ENCODE data around the gene LIMK1.
A peak's percentile ranks its signal among the peaks of the same experiment; 100 is the strongest.
"Not testable (repeated sequence)": the region's sequence is repeated elsewhere in the genome, so short reads cannot be mapped to it uniquely, and the experiment has no call there.

The LIMK1 gene

DNA sequence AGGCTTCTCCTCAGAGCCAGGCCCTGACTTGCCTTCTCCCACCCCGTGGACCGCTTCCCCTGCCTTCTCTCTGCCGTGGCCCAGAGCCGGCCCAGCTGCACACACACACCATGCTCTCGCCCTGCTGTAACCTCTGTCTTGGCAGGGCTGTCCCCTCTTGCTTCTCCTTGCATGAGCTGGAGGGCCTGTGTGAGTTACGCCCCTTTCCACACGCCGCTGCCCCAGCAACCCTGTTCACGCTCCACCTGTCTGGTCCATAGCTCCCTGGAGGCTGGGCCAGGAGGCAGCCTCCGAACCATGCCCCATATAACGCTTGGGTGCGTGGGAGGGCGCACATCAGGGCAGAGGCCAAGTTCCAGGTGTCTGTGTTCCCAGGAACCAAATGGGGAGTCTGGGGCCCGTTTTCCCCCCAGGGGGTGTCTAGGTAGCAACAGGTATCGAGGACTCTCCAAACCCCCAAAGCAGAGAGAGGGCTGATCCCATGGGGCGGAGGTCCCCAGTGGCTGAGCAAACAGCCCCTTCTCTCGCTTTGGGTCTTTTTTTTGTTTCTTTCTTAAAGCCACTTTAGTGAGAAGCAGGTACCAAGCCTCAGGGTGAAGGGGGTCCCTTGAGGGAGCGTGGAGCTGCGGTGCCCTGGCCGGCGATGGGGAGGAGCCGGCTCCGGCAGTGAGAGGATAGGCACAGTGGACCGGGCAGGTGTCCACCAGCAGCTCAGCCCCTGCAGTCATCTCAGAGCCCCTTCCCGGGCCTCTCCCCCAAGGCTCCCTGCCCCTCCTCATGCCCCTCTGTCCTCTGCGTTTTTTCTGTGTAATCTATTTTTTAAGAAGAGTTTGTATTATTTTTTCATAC is 38.0 kb downstream of the LIMK1 start:
- DNase-seq (ENCODE audit: low read depth in 2 of 3, low spot score in 1 of 3): no peak

DNA sequence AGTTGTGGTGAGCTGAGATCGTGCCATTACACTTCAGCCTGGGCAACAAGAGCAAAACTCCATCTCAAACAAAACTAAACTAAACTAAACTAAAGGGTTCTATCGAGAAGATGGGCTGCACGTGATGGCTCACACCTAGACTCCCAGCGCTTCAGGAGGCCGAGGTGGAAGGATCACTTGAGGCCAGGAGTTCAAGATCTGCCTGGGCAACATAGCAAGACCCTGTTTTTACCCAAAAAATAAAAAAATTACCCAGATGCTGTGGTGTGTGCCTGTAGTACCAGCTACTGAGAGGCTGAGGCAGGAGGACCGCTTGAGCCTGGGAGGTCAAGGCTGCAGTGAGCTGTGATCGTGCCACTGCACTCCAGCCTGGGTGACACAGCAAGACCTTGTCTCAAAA is 40.3 kb downstream of the LIMK1 start:
- DNase-seq (ENCODE audit: low read depth in 2 of 3, low spot score in 1 of 3): not testable (repeated sequence)

DNA sequence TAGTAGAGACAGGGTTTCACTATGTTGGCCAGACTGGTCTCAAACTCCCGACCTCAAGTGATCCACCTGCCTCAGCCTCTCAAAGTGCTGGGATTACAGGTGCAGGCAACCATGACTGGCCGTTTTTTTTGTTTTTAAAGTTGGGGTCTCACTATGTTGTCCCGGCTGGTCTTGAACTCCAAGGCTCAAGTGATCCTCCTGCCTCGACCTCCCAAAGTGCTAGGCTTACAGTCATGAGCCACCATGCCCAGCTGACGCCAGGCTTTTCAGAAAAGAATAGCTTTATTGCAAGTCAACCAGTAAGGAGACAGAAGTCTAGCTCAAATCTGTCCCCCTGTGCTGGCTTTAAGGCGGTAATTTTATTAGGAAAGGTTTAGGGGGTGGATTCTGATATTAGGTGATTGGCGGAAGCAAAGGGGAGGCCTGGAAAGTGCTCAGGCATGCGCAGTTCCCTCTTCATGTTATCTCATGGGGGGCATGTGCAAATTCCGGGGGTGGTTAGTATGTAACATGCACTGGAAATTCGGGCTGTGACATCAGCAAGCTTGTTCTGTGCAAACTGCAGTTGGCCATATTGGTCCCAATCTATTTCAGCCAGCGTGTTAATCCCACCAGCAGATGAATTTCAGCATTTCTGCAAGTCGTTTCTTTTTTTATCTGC is 42.7 kb downstream of the LIMK1 start:
- DNase-seq (ENCODE audit: low read depth in 2 of 3, low spot score in 1 of 3): no peak

DNA sequence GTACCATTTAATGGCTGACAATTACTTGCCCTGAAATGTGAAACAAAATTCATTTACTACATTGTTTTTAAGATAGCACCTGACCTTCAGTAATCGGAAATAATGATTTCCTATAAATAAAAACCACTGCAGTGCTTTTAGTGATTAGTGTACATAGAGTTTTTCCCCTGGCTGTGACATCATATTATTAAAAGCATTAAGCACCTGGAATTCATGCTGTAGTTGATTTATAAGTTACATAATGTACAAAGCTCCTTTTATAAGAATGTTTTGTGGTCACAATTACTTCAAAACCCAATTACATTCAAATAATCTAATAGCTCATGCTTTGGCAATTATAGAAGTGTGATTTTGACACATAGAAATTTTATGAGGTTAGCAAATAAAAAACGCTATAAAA is 46.3 kb downstream of the LIMK1 start:
- no peak for DNase-seq (ENCODE audit: low read depth in 2 of 3, low spot score in 1 of 3)

DNA sequence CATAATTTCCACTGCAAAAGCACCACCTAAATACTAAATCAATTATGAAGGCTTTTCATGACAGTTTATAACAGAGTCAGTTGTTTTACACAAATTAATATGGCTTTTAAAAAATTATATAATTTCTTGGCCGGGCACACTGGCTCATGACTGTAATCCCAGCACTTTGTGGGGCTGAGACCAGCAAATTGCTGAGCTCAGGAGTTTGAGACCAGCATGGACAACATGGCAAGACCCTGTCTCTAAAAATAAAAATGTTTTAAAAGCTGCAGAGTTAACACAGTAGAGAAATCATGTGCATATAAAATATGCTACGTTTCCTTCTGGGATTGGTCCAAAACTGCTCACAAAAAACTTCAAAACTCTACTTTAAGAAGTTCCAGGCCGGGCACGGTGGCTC is 46.9 kb downstream of the LIMK1 start:
- DNase-seq (ENCODE audit: low read depth in 2 of 3, low spot score in 1 of 3): no peak

DNA sequence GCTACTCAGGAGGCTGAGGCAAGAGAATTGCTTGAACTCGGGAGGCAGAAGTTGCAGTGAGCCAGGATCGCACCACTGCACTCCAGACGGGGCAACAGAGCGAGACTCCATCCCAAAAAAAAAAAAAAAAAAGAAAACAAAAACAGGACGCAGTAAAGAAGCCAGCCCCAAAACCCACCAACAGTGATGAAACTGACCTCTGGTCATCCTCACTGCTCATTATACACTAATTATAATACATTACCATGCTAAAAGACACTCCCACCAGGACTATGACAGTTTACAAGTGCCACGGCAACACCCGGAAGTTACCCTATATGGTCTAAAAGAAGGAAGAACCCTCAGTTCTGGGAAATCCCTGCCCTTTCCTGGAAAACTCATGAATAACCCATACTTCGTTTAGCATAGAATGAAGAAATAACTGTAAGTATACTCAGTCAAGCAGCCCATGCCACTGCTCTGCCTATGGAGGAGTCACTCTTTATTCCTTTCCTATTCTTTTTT is 50.6 kb downstream of the LIMK1 start:
- DNase-seq (ENCODE audit: low read depth in 2 of 3, low spot score in 1 of 3): peak in 1 of 3 donors; percentile 18

DNA sequence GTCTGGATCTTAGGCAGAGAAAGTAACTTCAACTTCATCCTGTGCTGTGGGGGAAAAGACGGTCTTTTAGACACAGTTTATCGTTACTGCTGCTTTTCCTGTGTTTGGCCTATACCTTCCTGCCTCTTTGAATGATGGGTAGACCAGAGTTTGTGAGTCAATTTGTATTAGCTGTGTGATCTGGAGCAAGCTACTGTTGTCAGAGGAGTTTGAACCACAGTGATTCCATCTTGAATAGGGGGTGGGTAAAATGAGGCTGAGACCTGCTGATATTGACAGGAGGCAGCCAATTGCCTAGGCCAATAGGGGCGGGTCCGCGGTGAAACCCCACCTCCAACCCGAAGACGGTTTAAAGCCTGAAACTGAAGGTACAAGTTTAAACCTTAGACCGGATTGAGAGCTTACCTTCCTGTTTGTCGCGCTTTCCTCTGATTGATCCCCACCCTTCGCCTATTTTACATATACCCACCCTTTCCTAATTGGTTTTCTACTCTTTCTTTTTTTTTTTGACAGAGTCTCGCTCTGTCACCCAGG is 54.8 kb downstream of the LIMK1 start:
- DNase-seq (ENCODE audit: low read depth in 2 of 3, low spot score in 1 of 3): no peak

DNA sequence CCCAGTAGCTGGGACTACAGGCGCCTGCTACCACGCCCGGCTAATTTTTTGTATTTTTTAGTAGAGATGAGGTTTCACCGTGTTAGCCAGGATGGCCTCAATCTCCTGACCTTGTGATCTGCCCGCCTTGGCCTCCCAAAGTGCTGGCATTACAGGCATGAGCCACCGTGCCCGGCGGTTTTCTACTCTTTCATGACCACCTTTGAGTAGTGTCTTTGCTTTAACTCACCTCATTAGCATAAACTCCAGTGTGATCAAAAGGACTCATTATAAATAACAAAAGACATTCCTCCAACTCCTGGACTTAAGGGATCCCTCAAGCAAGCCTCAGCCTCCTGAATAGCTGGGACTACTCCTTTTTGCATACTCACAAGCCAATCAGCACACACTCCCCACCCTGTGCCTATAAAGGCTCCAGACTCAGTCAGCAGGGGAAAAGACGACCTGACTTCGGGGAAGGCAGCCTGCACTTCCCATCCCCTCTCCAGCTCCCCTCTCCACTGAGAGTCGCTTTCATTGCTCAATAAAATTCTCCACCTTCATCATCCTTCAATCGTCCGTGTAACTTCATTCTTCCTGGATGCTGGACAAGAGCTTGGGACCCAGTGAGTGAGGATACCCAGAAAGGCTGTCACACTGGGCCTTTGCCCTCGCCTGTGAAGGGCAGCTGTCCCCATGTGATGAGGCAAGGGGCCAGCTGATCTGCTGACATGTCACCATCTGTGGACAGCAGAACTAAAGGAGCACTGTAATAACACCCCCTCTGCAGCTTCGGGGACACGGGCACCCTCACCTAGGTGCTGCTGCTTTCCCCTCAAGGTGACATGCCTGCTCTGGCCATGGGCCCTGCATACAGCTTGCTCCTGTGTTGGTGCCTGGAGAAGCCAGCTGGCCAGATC is 55.6 kb downstream of the LIMK1 start:
- DNase-seq (ENCODE audit: low read depth in 2 of 3, low spot score in 1 of 3): no peak

DNA sequence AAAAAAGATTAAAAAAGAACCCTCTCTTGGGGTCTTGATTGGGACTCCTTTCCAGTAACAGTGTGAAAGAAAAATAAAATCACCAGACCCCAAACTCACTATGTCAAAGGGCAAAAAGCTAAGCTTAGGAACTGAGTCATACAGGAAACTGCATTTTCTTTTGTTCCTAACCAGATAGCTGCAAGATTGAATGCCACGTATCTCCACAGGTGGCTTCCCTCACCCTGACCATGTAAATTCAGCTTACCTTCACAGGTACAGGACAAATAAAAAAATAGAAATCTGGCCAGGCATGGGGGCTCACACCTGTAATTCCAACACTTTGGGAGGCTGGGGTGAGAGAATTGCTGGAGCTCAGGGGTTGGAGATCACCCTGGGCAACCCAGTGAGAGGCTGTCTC is 58.1 kb downstream of the LIMK1 start:
- no peak for DNase-seq (ENCODE audit: low read depth in 2 of 3, low spot score in 1 of 3)

DNA sequence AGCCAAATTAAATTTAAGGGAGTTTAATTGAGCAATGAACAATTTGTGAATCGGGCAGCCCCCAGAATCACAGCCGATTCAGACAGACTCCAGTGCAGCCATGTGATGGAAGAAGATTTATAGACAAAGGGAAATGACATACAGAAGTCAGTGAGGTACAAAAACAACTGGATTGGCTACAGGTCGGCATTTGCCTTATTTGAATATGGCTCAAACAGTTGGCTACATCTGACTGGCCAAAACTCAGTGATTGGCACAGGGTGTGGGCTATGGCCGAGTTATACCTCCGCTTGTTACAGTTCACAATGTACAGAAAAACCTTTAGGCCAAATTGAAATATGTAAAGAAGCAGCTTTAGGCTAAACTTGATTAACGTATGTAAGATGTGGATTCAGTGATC is 59.8 kb downstream of the LIMK1 start:
- DNase-seq (ENCODE audit: low read depth in 2 of 3, low spot score in 1 of 3): no peak

DNA sequence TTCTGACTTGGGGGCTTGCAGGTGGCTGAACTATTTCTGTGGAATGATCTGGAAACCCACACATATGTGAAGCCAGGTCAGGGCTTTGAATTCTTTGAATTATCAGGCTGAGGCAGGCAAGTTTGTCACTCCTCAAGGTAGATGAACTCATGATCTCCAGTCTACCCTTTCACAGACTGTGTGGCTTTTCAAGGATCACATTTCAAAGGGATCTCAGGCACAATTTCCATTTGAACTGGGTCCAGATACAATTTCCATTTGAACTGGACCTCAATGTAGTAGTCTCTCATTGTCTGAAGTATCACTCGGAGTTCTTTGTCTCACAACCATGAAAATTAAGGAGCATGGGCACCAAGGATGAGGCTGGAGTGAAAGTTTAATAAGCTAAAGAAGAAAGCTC is 64.9 kb downstream of the LIMK1 start:
- no peak for DNase-seq (ENCODE audit: low read depth in 2 of 3, low spot score in 1 of 3)

DNA sequence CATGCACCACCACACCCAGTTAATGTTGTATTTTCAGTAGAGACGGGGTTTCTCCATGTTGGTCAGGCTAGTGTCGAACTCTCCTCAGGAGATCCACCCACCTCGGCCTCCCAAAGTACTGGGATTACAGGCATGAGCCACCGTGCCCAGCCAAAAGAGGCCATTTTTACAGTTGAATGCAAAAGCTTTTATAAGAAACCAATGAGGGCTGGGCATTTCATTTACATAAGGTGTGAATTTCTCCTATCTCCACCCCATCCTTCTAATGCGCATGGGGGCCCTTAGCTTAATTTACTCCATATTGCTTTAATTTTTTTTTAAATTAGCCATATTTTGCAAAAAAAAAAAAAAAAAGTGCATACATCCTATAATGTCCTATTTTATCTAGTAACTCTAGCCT is 65.5 kb downstream of the LIMK1 start:
- DNase-seq (ENCODE audit: low read depth in 2 of 3, low spot score in 1 of 3): no peak

DNA sequence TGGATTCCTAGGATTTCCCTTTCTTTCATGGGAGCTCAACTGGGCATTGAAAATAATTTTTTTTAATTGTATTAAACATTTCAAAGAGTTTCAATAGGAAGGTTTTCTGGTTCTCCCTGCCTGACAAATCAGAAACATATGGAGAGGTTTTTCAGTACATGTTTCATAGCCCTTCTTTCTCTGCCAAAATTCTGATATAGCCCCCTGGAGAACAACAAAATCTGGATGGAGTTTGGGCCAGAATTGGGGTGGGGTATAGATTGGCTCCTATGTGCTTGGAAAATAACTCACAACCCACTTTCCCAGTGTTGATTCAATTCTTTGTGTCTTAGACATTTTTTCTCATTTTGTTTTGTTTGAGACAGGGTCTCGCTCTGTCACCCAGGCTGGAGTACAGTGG is 66.0 kb downstream of the LIMK1 start:
- DNase-seq (ENCODE audit: low read depth in 2 of 3, low spot score in 1 of 3): no peak

DNA sequence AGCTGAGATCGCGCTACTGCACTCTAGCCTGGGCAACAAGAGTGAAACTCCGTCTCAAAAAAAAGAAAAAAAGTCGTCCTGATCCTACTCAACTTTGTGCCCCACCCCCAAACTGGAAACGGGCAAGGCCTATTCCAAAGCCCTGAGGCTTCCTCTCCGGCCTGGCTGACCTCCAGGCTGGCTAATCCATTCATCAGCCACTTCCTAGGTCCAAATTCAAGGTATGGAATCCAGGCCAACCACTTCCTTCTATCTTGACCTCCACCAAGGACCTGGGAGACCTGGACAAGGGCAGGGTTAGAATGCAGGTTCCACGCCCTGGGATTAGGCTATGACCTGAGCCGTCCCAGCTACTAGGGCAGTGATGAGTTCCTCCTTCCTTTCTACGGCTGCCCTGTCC is 70.1 kb downstream of the LIMK1 start:
- DNase-seq (ENCODE audit: low read depth in 2 of 3, low spot score in 1 of 3): no peak

DNA sequence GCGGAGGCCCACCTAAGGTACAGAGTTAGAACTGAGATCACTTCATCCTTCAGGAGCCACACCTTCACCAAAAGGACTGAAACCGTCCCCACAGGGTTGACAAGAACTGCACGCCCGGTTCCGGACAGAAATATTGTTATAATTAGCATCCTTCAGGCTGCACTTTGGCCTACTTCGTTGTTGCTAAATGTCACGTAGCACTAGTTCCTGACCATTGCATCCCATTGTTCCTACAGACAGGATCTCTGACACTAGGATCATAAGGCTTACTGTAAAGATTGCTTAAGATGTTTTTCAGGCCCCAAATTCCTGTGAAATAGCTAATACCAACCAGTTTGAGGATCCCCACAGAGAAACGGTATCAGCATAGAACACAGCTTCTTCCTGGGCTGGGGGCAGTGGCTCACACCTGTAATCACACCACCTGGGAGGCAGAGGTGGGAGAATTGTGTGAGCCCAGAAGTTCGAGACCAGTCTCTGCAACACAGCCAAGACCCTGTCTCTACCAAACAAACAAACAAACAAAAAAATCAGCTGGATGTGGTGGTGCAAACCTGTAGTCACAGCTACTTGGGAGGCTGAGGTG is 72.3 kb downstream of the LIMK1 start:
- DNase-seq (ENCODE audit: low read depth in 2 of 3, low spot score in 1 of 3): no peak

DNA sequence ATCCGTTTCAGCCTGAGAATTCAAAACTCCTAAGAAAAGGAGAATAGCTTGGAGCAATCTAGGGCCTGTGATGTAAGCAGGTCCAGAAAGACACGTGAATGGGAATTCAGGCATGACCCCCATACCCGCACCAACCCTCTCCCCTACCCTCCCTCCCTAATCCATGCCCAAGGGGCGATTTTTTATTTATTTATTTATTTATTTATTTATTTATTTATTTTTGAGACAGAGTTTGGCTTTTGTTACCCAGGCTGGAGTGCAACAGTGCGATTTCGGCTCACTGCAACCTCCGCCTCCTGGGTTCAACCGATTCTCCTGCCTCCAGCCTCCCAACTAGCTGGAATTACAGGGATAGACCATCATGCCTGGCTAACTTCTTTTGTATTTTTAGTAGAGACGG is 74.0 kb downstream of the LIMK1 start:
- no peak for DNase-seq (ENCODE audit: low read depth in 2 of 3, low spot score in 1 of 3)

DNA sequence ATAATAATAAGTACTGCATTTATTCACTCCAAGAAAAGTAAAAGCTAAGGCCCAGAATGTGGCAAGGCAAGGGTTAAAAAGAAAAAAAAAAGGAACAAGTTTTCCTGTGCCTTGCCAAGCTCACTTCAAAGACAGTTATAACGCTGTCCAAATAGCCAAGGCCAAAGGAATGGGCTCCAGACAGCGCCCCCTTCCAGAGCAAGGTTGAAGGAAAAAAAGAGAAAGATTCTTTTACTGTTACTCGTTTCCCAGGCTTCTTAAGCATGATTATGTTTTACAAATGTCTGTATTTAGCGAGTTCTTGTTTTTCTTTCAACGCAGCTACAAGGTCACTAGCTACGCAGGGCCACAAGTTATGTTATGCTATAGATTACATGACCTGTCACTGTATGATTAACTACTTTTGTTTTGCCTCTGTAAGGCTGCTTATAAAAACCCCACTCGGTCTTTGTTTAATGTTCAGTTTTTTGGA is 81.4 kb downstream of the LIMK1 start:
- DNase-seq (ENCODE audit: low read depth in 2 of 3, low spot score in 1 of 3): no peak

DNA sequence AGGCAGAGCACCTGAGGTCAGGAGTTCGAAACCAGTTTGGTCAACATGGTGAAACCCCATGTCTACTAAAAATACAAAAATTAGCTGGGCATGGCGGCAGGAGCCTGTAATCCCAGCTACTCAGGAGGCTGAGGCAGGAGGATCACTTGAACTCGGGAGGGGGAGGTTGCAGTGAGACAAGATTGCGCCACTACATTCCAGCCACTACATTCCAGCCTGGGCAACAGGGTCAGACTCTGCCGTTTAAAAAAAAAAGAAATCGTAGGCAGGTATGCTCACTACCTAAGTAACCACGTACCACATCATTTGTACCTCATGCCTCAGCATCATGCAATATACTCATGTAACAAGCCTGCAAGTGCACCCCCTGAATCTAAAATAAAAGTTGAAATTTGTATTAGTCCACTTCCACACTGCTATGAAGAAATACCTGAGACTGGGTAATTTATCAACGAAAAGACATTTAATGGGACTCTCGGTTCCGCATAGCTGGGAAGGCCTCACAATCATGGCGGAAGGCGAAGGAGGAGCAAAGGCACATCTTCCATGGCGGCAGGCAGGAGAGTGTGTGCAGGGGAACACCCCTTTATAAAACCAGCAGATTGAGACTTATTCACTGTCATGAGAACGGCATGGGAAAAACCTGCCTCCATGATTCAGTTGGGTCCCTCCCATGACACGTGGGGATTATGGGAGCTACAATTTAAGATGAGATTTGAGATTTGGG is 82.4 kb downstream of the LIMK1 start:
- DNase-seq (ENCODE audit: low read depth in 2 of 3, low spot score in 1 of 3): no peak

DNA sequence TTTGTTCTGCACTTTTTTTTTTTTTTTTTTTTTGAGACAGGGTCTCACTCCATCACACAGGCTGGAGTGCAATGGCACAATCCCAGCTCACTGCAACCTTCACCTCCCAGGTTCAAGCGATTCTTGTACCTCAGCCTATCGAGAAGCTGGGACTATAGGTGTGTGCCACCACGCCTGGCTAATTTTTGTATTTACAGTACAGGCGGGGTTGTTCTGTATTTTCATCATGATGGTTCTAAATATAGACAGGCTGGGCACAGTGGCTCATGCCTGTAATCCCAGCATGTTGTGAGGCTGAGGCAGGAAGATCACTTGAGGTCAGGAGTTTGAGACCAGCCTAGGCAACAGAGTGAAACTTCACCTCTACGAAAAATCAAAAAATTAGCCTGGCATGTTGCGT is 83.7 kb downstream of the LIMK1 start:
- DNase-seq (ENCODE audit: low read depth in 2 of 3, low spot score in 1 of 3): not testable (repeated sequence)

Data from stimulated activated CD4-positive, alpha-beta T cell treated with anti-CD3 and anti-CD28 coated beads, Interleukin-12 subunit alpha, Interleukin-12 subunit beta, amount 100 ng/mL, for 48 hours (primary cell).